ENCODE measurements around the gene INO80B. TPM values are rescaled to one million over a fixed set of nuclear protein-coding genes. Genes with fewer than 3 reads are reported as not detected.

The INO80B gene
- total and polyA plus RNA-seq, 9 of the 15 experiments (the other 6 are each of a cell fraction or from before 2014, with no cell fraction given): 0.41 to 22.6 (median 9.0) TPM

GRCh38 chr2:74440378-74441169 lies 14.3 kb upstream of the INO80B start (continued):
- TF ChIP-seq CREB3L1 (IDR thresholded peaks at IDR 0.05; ENCODE audit: borderline replicate concordance, low read depth) (no peak), RBFOX2 (IDR thresholded peaks at IDR 0.05; ENCODE audit: low read depth, low read length) (peak; percentile 83), EP400 (IDR thresholded peaks at IDR 0.05) (peak; percentile 67; the same call in 1 of the 2 replicates), POLR2H (tag; IDR thresholded peaks at IDR 0.05; ENCODE audit: low read depth) (no peak), IFI16 (CRISPR knock-in tag; IDR thresholded peaks at IDR 0.05) (no peak), ZNF280B (CRISPR knock-in tag; IDR thresholded peaks at IDR 0.05) (no peak), SRF (CRISPR knock-in tag; IDR thresholded peaks at IDR 0.05) (no peak), CBX1 (IDR thresholded peaks at IDR 0.05; ENCODE audit: low read depth) (no peak), ZNF143 (CRISPR knock-in tag; IDR thresholded peaks at IDR 0.05) (no peak), PRMT5 (CRISPR knock-in tag; IDR thresholded peaks at IDR 0.05) (no peak), KLF6 (CRISPR knock-in tag; IDR thresholded peaks at IDR 0.05; ENCODE audit: borderline replicate concordance) (no peak), CBX5 (IDR thresholded peaks at IDR 0.05; ENCODE audit: borderline replicate concordance, low read depth) (no peak), FOSL1 (tag; conservative IDR thresholded peaks at IDR 0.05) (no peak), ZC3H8 (IDR thresholded peaks at IDR 0.05) (no peak), NUFIP1 (IDR thresholded peaks at IDR 0.05; ENCODE audit: partially characterized antibody) (no peak), ZNF518B (CRISPR knock-in tag; IDR thresholded peaks at IDR 0.05) (no peak), STAT5A (IDR thresholded peaks at IDR 0.05; ENCODE audit: borderline replicate concordance, low read length) (no peak), ELK3 (CRISPR knock-in tag; IDR thresholded peaks at IDR 0.05) (no peak), POU5F1 (IDR thresholded peaks at IDR 0.05; ENCODE audit: borderline replicate concordance, low read depth, low read length, partially characterized antibody) (no peak), ZZZ3 (IDR thresholded peaks at IDR 0.05) (no peak), DACH1 (IDR thresholded peaks at IDR 0.05; ENCODE audit: partially characterized antibody) (no peak), MAFK (IDR thresholded peaks at IDR 0.05; ENCODE audit: low read length) (no peak)

All from K562 (cell line).